Measurements from ENCODE around the gene GRIA2.

Gene GRIA2

DNA sequence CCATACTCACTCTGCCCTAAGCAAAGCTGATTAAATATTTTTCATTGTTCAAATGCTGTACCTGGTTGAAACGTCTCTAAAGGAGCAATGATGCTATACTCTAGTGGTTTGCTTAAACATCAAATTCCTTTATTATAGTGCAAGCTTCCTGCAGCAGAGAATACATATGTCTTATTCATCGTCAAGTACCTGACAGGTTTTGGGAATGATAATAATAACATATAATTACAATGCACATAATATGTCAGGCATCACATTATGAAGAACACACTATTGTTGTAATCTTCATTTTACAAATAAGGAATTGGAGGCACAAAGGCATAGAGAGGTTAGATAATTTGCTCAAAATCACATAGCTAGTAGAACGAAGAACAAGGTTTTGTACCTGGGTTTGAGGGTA is 151.6 kb downstream of the GRIA2 start:
- DNase-seq (ENCODE audit: low read depth in 2 of 2) = no peak

DNA sequence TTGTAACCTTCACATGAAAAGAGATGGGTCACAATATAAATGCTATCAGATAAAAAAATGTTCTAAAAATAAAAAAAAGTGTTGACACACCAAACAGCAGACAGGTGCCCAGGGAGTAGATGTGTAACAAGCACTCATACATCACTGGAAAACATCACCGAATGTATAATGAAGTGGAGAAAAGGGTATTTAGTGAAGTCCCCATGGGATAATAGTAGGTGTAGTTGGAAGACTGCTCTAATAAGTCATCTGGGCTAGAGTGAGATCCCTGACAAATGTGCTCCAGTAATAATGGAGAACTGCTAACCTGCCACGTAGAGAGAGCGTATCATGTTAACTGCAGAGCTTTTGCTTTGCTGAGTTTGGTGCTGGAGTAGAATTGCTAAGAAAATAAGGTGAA is 152.0 kb downstream of the GRIA2 start:
- no peak for DNase-seq (ENCODE audit: low read depth in 2 of 2)

DNA sequence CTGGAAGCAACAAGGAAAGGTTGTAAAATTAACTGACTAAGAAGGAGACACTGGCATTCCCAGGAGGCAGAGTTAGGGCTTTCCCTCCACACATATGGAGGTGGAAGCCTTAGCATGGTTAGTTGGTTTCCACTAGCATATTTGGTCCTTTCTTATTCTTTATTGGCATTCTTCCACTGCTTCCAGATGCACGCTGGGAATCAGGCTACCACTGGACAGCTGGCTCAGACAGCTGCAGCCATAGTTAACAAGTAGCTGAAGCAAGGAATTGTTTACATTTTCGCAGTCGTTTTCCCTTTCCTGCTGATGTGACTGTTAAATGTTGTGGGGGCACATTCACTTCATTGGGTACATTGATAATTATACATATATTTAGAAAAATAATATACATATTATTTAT is 169.2 kb downstream of the GRIA2 start:
- DNase-seq (ENCODE audit: low read depth in 2 of 2) = no peak

DNA sequence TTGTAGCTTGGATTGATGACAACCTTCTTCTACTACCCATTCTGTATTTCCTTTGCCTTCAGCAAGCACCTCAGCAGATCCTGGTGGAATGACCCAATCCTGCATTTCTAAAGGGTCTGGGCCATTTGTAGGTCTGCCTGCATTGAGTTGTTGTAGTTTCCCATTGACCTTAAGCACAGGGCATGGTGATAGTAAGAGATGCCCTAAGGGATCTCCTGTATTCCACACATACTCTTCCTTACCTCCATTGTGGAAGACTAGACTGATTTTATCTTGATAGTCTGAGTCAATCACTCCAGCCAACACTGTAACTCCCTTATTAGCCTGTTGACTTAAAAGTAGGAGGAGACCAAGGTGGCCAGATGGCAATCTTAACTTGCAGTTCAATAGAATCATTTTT is 184.5 kb downstream of the GRIA2 start:
- DNase-seq (ENCODE audit: low read depth in 2 of 2) = no peak
